Ishikawa (cell line): ENCODE results near the gene CYP27A1.

Experiments
- CEBPB ChIP-seq: IDR thresholded peaks from 2 replicates; pipeline ENCODE4 v1.6.1; 2012
- CREB1 ChIP-seq: IDR thresholded peaks from 2 replicates; pipeline ENCODE4 v1.6.1; 2012; ENCODE audit warnings: low read depth
- EGR1 ChIP-seq: IDR thresholded peaks from 2 replicates; pipeline ENCODE4 v1.6.1; 2012
- EP300 ChIP-seq: IDR thresholded peaks from 2 replicates; pipeline ENCODE4 v1.6.1; 2012; ENCODE audit warnings: borderline replicate concordance
- FOXM1 ChIP-seq: IDR thresholded peaks from 2 replicates; pipeline ENCODE4 v1.6.1; 2012; ENCODE audit warnings: low read depth, borderline replicate concordance
- NFIC ChIP-seq: IDR thresholded peaks from 2 replicates; pipeline ENCODE4 v1.6.1; 2012
- RAD21 ChIP-seq: IDR thresholded peaks from 2 replicates; pipeline ENCODE4 v1.6.1; 2012; ENCODE audit warnings: low read depth
- TAF1 ChIP-seq: IDR thresholded peaks from 2 replicates; pipeline ENCODE4 v1.6.1; 2012; ENCODE audit warnings: low read depth, mild to moderate bottlenecking
- TCF12 ChIP-seq: IDR thresholded peaks from 2 replicates; pipeline ENCODE4 v1.6.1; 2012; ENCODE audit warnings: low read depth
- TEAD4 ChIP-seq: IDR thresholded peaks from 2 replicates; pipeline ENCODE4 v1.6.1; 2012
- YY1 ChIP-seq: IDR thresholded peaks from 2 replicates; pipeline ENCODE4 v1.6.1; 2012; ENCODE audit warnings: low read depth
- ZBTB7A ChIP-seq: IDR thresholded peaks from 2 replicates; pipeline ENCODE4 v1.6.1; 2012; ENCODE audit warnings: low read depth
- TF ChIP-seq, protein P1 (sequence below): IDR thresholded peaks from 2 replicates; pipeline ENCODE4 v1.6.1; 2012
- TF ChIP-seq, protein P2 (sequence below): IDR thresholded peaks from 2 replicates; pipeline ENCODE4 v1.6.1; 2012
- TF ChIP-seq, protein P3 (sequence below): IDR thresholded peaks from 2 replicates; pipeline ENCODE4 v1.6.1; 2012; ENCODE audit warnings: low read depth, mild to moderate bottlenecking

Gene CYP27A1

DNA sequence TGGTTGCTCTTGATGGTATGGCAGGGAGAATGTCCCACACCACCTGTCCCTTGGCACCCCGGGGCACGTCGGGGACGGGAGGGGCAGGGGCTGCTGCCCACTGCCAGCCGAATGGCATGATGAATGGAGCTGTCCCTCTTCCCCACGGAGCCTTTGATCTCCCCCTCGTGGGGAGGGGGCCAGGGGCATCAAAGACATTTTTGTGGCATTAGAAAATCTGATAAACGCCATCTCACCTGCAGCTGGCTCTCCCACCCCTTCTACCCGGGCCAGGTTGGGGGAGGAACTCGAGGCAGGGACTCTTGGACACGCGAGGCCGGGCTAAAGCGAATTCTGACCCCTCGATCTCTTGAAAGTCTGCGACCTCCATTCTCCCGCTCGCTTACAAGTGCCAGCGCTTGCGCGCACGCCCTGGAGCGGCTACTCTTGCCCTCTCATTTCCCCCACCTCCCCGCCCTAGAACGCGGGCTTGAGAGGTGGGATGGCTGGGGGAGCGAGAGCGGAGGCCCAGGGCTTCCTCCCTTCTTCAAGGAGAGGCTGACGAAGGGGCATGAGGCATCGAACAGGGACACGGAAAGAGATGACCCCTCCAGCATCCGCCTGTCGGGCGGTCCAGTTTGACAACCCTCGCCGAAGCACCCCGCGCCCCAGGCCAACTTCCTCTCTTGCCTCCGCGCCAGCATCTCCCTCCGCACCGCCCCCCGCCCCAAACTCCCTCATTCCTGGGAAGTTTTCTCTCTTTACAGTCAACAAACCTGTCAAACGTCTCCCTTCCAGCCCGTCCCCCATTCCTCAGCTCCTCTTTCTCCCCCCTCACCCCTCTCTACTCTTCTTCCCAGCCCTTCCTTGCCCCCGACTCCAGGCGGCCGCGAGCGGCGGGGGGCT is 77.0 kb downstream of the CYP27A1 start:
- TF ChIP-seq, protein P1, sequence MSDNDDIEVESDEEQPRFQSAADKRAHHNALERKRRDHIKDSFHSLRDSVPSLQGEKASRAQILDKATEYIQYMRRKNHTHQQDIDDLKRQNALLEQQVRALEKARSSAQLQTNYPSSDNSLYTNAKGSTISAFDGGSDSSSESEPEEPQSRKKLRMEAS = no peak
- no peak for TF ChIP-seq NFIC
- no peak for TF ChIP-seq ZBTB7A
- TF ChIP-seq, protein P2, sequence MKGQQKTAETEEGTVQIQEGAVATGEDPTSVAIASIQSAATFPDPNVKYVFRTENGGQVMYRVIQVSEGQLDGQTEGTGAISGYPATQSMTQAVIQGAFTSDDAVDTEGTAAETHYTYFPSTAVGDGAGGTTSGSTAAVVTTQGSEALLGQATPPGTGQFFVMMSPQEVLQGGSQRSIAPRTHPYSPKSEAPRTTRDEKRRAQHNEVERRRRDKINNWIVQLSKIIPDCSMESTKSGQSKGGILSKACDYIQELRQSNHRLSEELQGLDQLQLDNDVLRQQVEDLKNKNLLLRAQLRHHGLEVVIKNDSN = no peak
- no peak for TF ChIP-seq FOXM1
- TF ChIP-seq EGR1 = no peak
- TF ChIP-seq, protein P3, sequence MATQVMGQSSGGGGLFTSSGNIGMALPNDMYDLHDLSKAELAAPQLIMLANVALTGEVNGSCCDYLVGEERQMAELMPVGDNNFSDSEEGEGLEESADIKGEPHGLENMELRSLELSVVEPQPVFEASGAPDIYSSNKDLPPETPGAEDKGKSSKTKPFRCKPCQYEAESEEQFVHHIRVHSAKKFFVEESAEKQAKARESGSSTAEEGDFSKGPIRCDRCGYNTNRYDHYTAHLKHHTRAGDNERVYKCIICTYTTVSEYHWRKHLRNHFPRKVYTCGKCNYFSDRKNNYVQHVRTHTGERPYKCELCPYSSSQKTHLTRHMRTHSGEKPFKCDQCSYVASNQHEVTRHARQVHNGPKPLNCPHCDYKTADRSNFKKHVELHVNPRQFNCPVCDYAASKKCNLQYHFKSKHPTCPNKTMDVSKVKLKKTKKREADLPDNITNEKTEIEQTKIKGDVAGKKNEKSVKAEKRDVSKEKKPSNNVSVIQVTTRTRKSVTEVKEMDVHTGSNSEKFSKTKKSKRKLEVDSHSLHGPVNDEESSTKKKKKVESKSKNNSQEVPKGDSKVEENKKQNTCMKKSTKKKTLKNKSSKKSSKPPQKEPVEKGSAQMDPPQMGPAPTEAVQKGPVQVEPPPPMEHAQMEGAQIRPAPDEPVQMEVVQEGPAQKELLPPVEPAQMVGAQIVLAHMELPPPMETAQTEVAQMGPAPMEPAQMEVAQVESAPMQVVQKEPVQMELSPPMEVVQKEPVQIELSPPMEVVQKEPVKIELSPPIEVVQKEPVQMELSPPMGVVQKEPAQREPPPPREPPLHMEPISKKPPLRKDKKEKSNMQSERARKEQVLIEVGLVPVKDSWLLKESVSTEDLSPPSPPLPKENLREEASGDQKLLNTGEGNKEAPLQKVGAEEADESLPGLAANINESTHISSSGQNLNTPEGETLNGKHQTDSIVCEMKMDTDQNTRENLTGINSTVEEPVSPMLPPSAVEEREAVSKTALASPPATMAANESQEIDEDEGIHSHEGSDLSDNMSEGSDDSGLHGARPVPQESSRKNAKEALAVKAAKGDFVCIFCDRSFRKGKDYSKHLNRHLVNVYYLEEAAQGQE = no peak
- TF ChIP-seq TCF12 = no peak
- TF ChIP-seq TAF1 = no peak
- TF ChIP-seq CEBPB = no peak
- no peak for TF ChIP-seq YY1
- no peak for TF ChIP-seq TEAD4

DNA sequence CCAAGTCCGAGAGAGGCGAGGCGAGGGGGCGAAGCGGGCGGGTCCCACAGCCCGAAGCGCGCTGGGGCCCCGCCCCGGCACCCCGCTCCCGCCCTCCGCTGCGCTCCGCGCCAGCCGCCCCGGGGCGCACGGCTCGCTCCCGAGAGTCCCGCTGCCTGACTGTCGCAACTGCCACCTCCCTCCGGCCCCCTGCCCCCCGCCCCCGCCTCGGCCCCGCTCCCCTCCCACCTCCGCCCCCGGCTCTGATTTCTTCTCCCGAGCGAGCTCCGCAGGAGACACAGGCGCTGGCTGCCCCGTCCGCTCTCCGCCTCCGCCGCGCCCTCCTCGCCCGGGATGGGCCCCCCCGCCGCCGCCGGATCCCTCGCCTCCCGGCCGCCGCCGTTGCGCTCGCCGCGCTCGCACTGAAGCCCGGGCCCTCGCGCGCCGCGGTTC is 77.6 kb downstream of the CYP27A1 start, which contains the start of gene WNT6:
TSS of gene WNT6 (plus strand) at position 250 of the 432 bp plus-strand sequence. CDS start 233 bp downstream, outside the sequence.
- peak; percentile 55; the same call in 1 of the 2 replicates for TF ChIP-seq EGR1
- TF ChIP-seq ZBTB7A = no peak

DNA sequence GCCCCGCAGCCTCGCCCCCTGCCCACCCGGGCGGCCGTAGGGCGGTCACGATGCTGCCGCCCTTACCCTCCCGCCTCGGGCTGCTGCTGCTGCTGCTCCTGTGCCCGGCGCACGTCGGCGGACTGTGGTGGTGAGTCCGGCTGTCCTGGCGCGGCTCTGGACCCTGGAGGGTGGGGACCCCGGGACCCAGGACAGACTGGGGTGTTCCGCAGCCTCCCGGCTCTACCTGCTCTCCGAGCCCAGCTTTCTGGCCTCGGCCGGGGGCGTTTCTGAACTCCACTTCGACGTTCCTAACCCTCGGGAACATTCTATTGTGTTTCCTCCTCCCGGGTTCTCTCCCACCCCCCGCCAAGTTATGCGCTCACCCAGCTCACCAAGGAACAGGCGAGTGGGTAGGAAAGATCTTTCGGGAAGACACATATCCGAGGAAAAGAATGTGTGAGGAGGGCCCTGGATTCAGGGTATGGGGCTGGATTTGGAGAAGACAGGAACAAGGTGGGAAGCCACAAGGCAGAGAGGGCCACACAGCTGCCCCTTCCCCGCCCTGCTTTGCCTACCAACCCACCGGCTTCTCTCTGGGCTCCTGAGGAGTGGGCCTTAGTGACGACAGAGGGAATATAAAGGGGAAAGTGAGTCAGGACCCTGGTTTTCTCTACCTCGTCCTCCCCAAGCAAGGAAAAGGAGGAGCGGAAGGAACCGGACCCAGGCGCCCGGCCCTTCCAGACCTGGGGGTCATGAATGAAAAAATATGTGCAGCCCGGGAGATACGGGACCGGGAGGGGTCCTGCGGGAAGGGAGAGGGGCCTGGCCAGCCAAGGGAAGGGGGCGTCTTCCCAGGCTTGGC is 78.3 kb downstream of the CYP27A1 start:
- TF ChIP-seq FOXM1 = no peak
- TF ChIP-seq, protein P2 = no peak
- TF ChIP-seq TCF12 = no peak
- TF ChIP-seq CEBPB = no peak

DNA sequence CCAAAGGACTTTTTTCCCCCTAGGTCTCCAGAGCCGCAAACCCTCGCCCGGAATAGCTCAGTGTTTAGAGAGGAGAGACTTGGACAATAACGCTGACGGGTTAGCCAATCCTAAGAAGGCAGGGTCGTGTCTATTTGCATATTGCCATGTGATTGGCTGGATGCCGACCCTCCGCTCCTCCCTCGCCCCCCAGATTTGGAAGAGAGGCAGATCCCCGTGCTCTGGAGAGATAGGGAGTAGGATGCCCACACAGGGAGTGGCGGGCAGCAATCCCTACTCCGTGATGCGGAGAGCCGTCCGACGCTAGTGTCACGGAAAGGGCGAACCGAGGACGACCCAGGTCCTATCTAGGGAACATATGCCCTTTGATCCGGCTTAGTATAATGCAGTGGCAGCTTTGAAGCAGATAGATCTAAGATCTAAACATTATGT is 79.0 kb downstream of the CYP27A1 start:
- TF ChIP-seq EP300 (no peak), CREB1 (no peak), YY1 (0 out of 2 replicates have a peak, but pooled peaks have one; percentile 23), TCF12 (0 out of 2 replicates have a peak, but pooled peaks have one; percentile 18), RAD21 (no peak), NFIC (no peak), ZBTB7A (0 out of 2 replicates have a peak, but pooled peaks have one; percentile 41), CEBPB (no peak), TEAD4 (no peak), EGR1 (no peak), TAF1 (no peak), FOXM1 (no peak)
- TF ChIP-seq, protein P1 = no peak
- TF ChIP-seq, protein P2 = peak; percentile 40; the same call in 1 of the 2 replicates
- TF ChIP-seq, protein P3 = no peak
